IgD-negative memory B cell (primary cell): ENCODE measurements around the gene NEUROD2. TPM values are rescaled to one million over a fixed set of nuclear protein-coding genes. Genes with fewer than 3 reads are reported as not detected.

Experiments
- H3K27ac Mint-ChIP-seq, 3 donors: one replicate each; pipeline ENCODE4 v1.8.0; 2020 to 2022; ENCODE audit warnings: mild to moderate bottlenecking in 3 of 3, mixed read lengths in 3 of 3, moderate library complexity in 1 of 3
- H3K27me3 Mint-ChIP-seq: one replicate; pipeline ENCODE4 v1.8.0; 2021; ENCODE audit warnings: mixed read lengths
- H3K36me3 Mint-ChIP-seq: one replicate; pipeline ENCODE4 v1.8.0; 2020; ENCODE audit warnings: mild to moderate bottlenecking, mixed read lengths
- H3K4me1 Mint-ChIP-seq, 3 donors: one replicate each; pipeline ENCODE4 v1.8.0; 2020 to 2022; ENCODE audit warnings: mixed read lengths in 3 of 3, mild to moderate bottlenecking in 1 of 3
- H3K4me3 Mint-ChIP-seq, 4 donors: one replicate each; pipeline ENCODE4 v1.8.0; 2020 to 2022; ENCODE audit warnings: mild to moderate bottlenecking in 4 of 4, mixed read lengths in 4 of 4, moderate library complexity in 3 of 4
- H3K9me3 Mint-ChIP-seq, 3 donors: one replicate each; pipeline ENCODE4 v1.8.0; 2020 to 2021; ENCODE audit warnings: mixed read lengths in 3 of 3, mild to moderate bottlenecking in 1 of 3
- polyA plus RNA-seq: library from polyadenylated mRNA; unstranded; fragments of 300-500 nt; fragmentation: Illumina TruSeq; gene quantifications from one replicate; pipeline ENCODE4 v1.2.3, GENCODE V29; 2021

NEUROD2 gene
- not detected for polyA plus RNA-seq

DNA sequence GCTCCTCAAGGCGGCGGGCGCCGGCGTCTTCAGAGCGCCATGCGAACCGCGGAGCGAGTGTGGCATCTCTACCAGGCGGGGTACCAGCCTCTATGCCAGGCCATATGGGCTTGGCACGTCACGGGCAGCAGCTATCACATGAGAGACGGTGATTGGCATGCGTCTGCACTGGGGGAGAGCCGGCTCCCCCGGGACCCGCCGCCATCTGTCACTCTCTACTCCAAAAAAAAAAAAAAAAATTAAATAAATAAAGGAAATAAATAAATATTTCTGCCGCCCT is at the start of gene NEUROD2:
Gene NEUROD2, minus strand, starts transcription at position 70 of the 280 bp plus-strand sequence. CDS start 1,321 bp downstream, outside the sequence.
- peak within 1 kb of the TSS in 2 of 4 donors; percentile 72 to 81 for H3K4me3 Mint-ChIP-seq
- no peaks in the 10 kb centered on the region for H3K9me3 Mint-ChIP-seq
- peaks cover 49% of the 10 kb centered on the region for H3K27me3 Mint-ChIP-seq
- peak within 1 kb of the TSS in 2 of 3 donors; percentile 54 to 80 for H3K27ac Mint-ChIP-seq
- H3K36me3 Mint-ChIP-seq: no peaks in the 10 kb centered on the region
- peaks cover 9 to 14% (median 9%) of the 10 kb centered on the region in 3 donors for H3K4me1 Mint-ChIP-seq

DNA sequence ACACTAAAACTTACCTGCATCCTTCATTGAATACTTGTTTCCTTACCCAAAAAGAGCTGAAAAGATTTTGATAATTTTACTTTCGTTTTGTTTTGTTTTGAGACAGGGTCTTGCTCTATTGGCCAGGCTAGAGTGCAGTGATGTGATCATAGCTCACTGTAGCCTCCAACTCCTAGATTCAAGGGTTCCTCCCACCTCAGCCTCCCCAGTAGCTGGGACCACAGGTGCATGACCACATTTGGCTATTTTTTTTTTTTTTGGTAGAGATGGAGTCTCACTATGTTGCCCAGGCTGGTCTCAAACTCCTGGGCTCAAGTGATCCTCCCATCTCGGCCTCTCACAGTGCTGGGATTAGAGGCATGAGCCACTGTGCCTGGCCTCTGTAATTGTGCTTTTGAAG is 47.4 kb upstream of the NEUROD2 start:
- Mint-ChIP-seq H3K27ac (peak overlapping the region in 1 of 3 donors; percentile 14), H3K36me3 (peaks cover 2% of the 10 kb centered on the region), H3K9me3 (no peaks in the 10 kb centered on the region), H3K27me3 (no peaks in the 10 kb centered on the region), H3K4me3 (no peak overlapping the region), H3K4me1 (peaks cover 10 to 16% (median 11%) of the 10 kb centered on the region in 3 donors)

DNA sequence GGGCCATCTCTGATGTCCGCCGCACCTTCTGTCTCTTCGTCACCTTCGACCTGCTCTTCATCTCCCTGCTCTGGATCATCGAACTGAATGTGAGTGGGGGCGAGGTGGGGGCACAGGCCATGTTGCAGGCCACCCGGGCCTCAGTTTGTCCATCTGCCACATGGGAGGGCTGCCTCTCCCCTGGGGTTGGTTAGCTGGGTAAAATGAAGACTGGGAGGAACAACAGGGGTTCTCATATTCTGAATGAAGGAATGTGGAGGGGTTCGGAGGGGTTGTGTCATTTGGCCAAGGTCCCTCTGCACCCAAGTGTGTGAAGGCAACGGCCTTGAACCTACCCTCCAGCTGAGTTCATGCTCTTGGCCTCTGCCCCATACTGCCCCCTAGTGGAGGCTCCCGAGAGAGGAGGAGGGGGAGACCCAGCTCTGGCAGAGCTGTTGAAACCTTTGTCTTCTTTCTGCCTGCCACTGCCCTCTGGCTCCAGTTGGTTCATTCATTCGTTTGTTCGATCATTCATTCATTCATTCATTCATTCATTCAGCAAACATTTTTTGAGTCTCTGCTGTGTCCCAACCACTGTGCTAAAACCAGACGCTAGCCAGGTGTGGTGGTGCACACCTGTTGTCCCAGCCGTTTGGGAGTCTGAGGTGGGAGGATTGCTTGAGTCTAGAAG is 46.1 kb upstream of the NEUROD2 start:
- no peak overlapping the region for H3K4me3 Mint-ChIP-seq
- H3K9me3 Mint-ChIP-seq: no peaks in the 10 kb centered on the region
- no peaks in the 10 kb centered on the region for H3K27me3 Mint-ChIP-seq
- H3K4me1 Mint-ChIP-seq: peaks cover 11 to 19% (median 15%) of the 10 kb centered on the region in 3 donors
- H3K36me3 Mint-ChIP-seq: peaks cover 2% of the 10 kb centered on the region
- no peak overlapping the region for H3K27ac Mint-ChIP-seq

DNA sequence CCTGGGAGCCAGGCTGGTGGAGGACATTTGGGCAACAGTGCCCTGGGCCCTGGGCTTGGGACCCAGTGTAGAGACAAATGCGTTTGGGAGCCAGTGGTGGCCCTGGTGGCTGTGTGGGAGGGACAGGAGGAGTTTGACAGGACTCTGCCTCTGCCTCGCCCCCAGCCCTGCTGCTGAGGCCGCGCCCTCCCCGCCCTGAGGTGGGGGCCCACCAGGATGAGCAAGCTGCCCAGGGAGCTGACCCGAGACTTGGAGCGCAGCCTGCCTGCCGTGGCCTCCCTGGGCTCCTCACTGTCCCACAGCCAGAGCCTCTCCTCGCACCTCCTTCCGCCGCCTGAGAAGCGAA is 45.6 kb upstream of the NEUROD2 start:
- H3K4me1 Mint-ChIP-seq: peaks cover 11 to 21% (median 15%) of the 10 kb centered on the region in 3 donors
- H3K9me3 Mint-ChIP-seq: no peaks in the 10 kb centered on the region
- no peak overlapping the region for H3K27ac Mint-ChIP-seq
- no peaks in the 10 kb centered on the region for H3K27me3 Mint-ChIP-seq
- peaks cover 2% of the 10 kb centered on the region for H3K36me3 Mint-ChIP-seq
- H3K4me3 Mint-ChIP-seq: no peak overlapping the region

DNA sequence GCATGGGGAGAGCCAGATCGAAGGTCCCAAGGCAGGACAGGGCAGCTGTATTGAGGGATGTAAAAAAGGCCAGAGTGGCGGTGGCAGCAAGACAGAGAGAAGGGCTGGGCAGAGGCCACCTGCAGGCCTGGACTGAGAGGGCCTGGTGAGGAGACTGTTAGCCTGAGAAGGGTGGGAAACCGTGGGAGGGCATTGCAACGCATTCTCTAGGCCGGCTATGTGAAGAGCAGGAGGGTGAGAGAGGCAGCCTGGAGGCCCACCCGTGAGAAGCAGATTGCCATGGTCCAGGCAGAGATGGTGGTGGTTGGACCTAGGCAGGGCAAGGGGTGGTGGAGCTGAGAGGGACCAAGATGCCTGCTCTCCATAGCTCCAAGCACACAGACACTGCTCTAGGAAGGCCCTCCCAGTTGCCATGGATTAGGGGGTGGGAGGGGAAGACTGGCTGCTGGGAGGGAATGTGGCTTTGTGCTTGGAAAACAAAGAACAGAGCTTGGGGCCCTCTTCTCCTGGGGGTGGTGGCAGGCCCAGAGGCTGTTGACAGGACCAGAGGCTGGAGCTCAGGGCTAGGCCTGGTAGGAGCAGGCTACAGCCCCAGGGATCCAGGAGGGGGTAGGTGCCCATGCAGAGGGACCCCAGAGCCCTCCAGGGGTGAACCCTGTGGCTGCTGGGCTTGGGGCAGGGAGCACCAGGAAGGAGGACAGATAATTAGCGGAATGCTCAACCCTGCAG is 45.0 kb upstream of the NEUROD2 start:
- H3K36me3 Mint-ChIP-seq: peaks cover under 1% of the 10 kb centered on the region

DNA sequence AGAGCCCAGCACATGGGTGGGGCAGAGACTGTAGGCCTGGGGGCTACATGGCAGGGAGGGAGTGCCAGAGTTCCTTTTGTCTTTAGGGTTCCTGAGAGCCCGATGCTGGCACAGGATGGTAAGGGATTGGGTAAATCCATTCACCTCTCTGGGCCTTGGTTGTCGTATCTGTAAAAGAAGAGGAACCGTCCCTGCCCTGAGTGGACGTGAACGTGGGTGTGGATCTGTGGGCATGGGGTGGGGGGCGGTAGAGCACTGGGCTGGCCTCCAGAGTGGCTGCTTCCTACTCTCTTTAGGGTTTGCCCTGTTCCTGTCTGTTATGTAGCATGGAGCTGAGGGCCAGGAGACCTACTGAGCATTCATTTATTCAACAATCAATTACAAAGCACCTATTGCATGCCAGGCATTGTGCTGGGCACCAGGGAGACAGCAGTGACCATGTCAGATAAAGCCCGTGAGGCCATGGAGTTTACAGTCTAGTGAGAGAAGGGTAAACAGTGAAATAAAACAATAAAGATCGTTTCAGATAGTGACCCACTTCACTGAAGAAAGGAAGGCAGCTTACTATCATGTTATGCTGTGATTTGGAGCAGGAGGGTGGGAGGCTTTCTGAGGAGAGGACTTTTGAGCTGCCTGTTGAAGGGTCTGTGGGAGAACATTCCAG is 44.3 kb upstream of the NEUROD2 start:
- Mint-ChIP-seq H3K36me3 (no peaks in the 10 kb centered on the region), H3K4me1 (peaks cover 11 to 23% (median 15%) of the 10 kb centered on the region in 3 donors), H3K9me3 (no peaks in the 10 kb centered on the region), H3K27ac (peak overlapping the region in 2 of 3 donors; percentile 13 to 29), H3K4me3 (no peak overlapping the region), H3K27me3 (no peaks in the 10 kb centered on the region)

More for the DNA sequence above, 45.0 kb upstream of the NEUROD2 start:
- Mint-ChIP-seq H3K9me3 (no peaks in the 10 kb centered on the region), H3K27ac (peak overlapping the region in 2 of 3 donors; percentile 13 to 29), H3K4me3 (no peak overlapping the region), H3K27me3 (no peaks in the 10 kb centered on the region), H3K4me1 (peaks cover 11 to 21% (median 15%) of the 10 kb centered on the region in 3 donors)

DNA sequence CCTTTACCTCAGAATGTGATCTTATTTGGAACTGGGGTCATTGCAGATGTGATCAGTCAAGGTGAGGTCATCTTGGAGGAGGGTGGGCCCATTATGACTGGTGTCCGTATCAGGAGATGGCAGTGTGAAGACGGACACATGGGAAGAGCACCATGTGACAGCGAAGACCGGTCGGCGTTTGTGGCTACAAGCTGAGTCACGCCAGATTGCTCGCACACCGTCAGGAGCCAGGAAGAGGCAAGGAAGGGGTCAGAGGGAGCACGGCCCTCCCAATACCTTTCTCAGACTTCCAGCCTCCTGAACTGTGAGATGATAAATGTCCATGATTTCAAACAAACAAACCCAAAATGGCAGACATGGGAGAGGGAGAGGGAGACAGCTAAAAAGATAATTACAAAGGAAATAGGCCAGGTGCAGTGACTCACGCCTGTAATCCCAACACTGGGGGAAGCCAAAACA is 42.4 kb upstream of the NEUROD2 start:
- H3K4me1 Mint-ChIP-seq: peaks cover 11 to 23% (median 19%) of the 10 kb centered on the region in 3 donors
- no peaks in the 10 kb centered on the region for H3K36me3 Mint-ChIP-seq
- H3K9me3 Mint-ChIP-seq: no peaks in the 10 kb centered on the region
- no peak overlapping the region for H3K4me3 Mint-ChIP-seq
- peak overlapping the region in 1 of 3 donors; percentile 67 for H3K27ac Mint-ChIP-seq
- H3K27me3 Mint-ChIP-seq: no peaks in the 10 kb centered on the region

DNA sequence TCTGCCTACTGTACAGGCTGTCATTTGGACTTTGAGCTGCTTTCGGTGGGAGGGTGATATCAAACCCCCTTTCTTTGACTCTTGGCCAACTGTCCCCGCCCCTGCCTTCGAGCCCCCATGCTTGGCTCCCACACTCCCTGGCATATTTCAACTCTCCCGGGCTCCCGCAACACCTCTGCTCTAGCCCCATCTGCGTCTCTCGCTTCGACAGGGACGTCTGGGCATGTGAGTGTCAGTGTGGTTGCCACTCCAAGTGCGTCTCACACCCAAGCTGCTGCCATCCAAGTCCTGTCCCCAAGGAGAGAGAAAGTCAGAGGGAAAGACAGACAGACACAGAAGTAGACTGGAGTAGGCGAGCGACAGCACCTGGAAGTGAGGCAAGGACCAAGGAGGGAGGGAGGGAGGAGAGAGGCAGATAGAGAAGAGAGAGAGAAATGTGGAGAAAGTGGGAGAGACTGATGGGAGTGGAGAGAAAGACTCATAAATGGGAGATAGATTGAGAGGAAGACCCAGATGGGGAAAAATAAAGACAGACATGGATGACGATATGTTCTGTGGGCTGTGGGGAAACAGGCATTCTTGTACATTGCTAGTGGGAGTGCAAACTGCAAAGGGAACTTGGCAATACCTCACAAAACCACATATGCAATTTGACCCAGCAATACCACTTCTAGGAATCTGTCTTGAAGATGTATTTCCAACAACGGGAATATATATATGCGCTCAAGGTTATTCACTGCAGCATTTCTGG is 41.1 kb upstream of the NEUROD2 start:
- Mint-ChIP-seq H3K36me3 (no peaks in the 10 kb centered on the region), H3K4me1 (peaks cover 10 to 21% (median 17%) of the 10 kb centered on the region in 3 donors), H3K27ac (no peak overlapping the region), H3K9me3 (no peaks in the 10 kb centered on the region), H3K4me3 (no peak overlapping the region), H3K27me3 (no peaks in the 10 kb centered on the region)

DNA sequence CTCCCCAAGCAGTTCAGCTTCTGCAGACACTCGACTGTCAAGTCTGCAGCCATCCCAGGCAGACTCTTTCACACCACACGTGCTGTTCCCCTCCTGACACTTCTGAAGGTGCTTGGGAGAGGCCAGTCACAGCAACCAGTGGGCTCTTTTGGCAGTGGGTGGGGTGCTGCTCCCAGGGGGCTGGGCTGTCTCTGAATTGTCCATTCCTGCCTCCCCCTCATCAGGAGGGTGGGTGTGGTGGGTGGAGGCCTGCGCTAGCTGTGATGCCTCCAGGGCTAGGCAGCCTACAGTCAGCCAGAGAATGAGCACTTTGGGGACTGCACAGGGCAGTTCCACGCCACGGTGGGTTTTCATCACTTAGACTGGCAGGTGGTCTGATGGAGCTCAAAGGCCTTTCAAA is 39.5 kb upstream of the NEUROD2 start:
- Mint-ChIP-seq H3K36me3 (peaks cover 3% of the 10 kb centered on the region), H3K27ac (no peak overlapping the region), H3K9me3 (no peaks in the 10 kb centered on the region), H3K27me3 (no peaks in the 10 kb centered on the region), H3K4me3 (no peak overlapping the region), H3K4me1 (peaks cover 13 to 24% (median 15%) of the 10 kb centered on the region in 3 donors)

DNA sequence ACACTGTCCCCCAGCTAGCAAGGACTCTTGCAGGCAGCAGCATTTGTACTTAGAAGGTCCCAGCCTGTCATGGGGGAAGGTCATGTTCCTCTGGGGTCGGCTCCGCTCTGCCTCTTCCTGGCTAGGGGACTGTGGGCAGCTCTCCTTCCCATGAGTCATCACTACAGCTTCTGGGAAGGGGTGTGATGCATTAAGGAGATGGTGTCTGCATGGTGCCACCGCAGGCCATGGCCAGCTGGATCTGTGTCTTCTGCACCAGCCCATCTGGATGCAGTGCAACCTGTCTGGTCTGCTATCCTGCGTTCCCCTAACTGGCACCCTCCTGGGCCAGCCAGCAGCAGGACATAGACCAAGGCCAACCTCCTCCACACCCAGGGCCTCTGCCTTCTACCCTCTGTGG is 35.6 kb upstream of the NEUROD2 start:
- peaks cover 19 to 35% (median 22%) of the 10 kb centered on the region in 3 donors for H3K4me1 Mint-ChIP-seq
- no peaks in the 10 kb centered on the region for H3K9me3 Mint-ChIP-seq
- H3K36me3 Mint-ChIP-seq: peaks cover 3% of the 10 kb centered on the region
- no peaks in the 10 kb centered on the region for H3K27me3 Mint-ChIP-seq
- no peak overlapping the region for H3K27ac Mint-ChIP-seq
- no peak overlapping the region for H3K4me3 Mint-ChIP-seq

DNA sequence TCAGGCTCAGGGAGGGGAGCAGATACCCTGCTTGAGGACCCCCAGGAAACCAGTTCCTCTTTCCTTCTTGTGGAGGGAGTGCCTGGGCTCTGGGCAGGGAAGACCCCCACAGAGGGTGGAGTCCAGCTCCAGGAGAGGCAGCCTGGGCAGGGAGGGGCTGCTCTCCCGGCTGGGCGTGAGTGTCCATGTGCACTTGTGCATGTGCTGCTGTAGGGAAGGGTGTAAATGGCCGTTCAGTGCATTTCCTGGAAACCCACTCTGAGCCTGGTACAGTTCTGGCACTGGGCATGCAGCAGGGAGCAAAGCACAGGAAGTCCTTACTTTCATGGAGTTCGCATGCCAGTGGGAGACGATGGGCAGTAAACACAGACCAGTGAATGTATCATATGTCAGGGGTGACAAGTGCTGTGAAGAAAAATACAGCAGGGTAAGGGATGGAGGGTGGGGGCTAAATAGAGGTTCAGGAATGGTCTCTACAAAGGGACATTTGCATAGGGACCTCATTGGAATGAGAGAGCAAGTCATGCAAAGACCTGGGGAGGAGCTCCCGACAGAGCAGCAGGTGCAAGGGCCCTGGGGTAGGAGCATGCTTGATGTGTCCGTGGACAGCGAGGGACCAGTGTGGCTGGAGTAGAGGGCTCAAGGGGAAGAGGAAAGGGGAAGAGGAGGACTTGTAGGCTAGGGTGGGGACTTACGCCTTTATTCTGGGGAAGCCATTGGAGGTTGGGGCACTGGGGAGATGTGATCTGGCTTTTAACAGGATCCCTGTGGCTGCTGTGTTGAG is 34.8 kb upstream of the NEUROD2 start:
- H3K4me3 Mint-ChIP-seq: no peak overlapping the region
- H3K9me3 Mint-ChIP-seq: no peaks in the 10 kb centered on the region

DNA sequence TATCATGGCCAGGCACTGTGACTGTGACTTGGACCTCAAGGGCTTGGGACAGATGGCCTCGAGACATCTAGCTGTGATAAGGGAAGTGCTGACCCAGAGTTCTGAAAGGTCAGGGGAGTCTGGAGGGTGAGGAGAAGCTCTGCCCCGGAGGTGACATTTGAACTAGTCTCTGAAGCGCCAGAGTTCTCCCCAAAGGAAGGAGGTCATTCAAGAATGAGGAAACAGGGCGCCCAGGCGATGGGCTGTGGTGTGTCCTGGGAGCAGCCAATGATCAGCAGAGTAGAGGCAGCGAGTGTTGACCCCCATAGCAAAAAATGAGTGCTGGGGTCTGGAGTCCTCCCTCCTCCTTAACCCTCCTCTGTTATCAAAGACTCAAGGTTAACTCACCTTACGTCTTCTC is 34.2 kb upstream of the NEUROD2 start:
- Mint-ChIP-seq H3K27me3 (no peaks in the 10 kb centered on the region), H3K27ac (no peak overlapping the region), H3K36me3 (peaks cover 3% of the 10 kb centered on the region), H3K4me3 (no peak overlapping the region), H3K9me3 (no peaks in the 10 kb centered on the region), H3K4me1 (peaks cover 27 to 41% (median 30%) of the 10 kb centered on the region in 3 donors)

More for the DNA sequence above, 34.8 kb upstream of the NEUROD2 start:
- H3K27ac Mint-ChIP-seq: no peak overlapping the region
- no peaks in the 10 kb centered on the region for H3K27me3 Mint-ChIP-seq
- H3K4me1 Mint-ChIP-seq: peaks cover 27 to 41% (median 29%) of the 10 kb centered on the region in 3 donors
- H3K36me3 Mint-ChIP-seq: peaks cover 3% of the 10 kb centered on the region

DNA sequence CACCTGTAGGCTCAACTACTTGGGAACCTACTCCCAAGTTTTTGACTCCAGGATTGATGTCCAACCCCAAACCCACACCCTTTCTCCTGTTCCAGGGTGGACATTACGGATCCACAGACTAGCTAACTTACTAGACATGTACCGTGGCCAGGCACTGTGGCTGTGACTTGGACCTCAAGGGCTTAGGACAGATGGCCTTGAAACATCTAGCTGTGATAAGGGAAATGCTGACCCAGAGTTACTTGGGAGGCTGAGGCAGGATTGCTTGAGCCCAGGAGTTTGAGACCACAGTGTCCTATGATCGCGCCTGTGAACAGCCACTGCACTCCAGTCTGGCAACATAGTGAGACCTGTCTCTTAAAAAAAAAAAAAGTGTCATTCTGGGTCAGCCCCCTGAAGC is 33.4 kb upstream of the NEUROD2 start:
- no peaks in the 10 kb centered on the region for H3K27me3 Mint-ChIP-seq
- peak overlapping the region in 1 of 4 donors; percentile 70 for H3K4me3 Mint-ChIP-seq
- H3K9me3 Mint-ChIP-seq: no peaks in the 10 kb centered on the region
- H3K36me3 Mint-ChIP-seq: peaks cover 3% of the 10 kb centered on the region
- H3K27ac Mint-ChIP-seq: no peak overlapping the region
- peaks cover 33 to 45% (median 33%) of the 10 kb centered on the region in 3 donors for H3K4me1 Mint-ChIP-seq

DNA sequence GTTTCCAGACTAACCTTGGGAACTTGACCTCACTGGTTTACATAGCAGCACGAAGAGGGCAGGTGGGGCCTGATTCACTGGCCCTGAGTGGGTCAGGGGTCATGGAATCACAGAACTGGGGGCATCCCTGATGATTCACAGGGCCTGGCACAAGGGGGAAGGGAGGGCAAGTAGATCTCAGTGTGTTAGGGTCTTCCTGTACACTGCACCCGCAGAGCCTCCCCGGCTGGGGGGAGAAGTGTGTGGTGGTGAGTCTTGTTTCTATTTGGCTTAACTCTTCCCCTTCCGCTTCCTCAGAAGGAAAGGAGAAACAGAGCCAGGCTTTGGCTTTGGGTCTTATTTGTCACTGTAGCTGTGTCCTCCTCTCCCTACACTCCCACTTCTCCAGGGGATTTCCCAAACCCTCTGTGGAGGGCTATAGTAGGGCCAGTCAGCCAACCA is 32.9 kb upstream of the NEUROD2 start:
- Mint-ChIP-seq H3K4me1 (peaks cover 32 to 45% (median 33%) of the 10 kb centered on the region in 3 donors), H3K4me3 (peak overlapping the region in 2 of 4 donors; percentile 45 to 70)

More for the DNA sequence above, 32.9 kb upstream of the NEUROD2 start:
- H3K9me3 Mint-ChIP-seq: no peaks in the 10 kb centered on the region
- peaks cover 3% of the 10 kb centered on the region for H3K36me3 Mint-ChIP-seq
- no peak overlapping the region for H3K27ac Mint-ChIP-seq
- no peaks in the 10 kb centered on the region for H3K27me3 Mint-ChIP-seq
